GM18505 (cell line): ENCODE results near the gene MYH9.

ENCODE experiments used
- ATAC-seq: cut with Tn5 transposase; IDR thresholded peaks from one replicate; pipeline ENCODE4 v1.9.1; 2021; ENCODE audit not compliant: unreplicated experiment
- POLR2A ChIP-seq: IDR thresholded peaks from 4 replicates; pipeline ENCODE4 v1.6.1; 2011; ENCODE audit warnings: borderline replicate concordance; ENCODE audit not compliant: insufficient read depth, insufficient read length; ENCODE audit errors: extremely low read depth

Gene MYH9

DNA sequence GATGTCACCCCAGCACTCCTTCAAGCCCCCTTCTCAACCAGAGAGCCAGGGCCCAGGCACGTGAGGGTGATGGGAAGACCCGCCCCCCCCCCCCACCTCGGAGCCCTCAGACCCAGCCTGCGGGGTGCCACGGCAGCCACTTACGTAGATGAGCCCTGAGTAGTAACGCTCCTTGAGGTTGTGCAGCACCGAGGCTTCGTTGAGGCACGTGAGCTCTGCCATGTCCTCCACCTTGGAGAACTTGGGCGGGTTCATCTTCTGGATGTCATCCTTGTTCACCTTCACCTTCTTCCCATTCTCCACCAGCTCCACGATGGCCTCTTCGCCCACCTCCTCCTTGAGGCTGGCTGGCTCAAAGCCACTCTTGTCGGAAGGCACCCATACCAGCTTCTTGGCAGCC lies 39.0 kb downstream of the MYH9 start:
- TF ChIP-seq POLR2A, result no peak
- ATAC-seq, result no peak

DNA sequence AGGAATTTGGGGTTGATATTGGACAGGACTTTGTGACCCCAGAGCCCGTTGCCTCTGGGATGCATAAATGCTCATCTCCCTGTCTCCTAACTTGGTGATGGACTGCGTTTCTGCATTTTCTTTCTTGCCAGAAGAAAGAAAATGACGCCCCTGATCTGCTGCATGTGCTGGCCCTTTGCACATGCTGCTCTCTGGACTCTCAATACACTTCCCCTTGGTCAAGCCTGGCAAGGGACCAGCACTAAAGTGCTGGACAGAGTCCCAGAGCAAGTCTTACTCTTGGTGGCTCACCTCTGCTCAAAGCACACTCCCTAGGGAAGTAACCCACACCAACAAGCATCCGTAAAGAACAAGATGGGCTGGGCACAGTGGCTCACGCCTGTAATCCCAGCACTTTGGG lies 40.7 kb downstream of the MYH9 start:
- no peak for TF ChIP-seq POLR2A
- no peak for ATAC-seq

DNA sequence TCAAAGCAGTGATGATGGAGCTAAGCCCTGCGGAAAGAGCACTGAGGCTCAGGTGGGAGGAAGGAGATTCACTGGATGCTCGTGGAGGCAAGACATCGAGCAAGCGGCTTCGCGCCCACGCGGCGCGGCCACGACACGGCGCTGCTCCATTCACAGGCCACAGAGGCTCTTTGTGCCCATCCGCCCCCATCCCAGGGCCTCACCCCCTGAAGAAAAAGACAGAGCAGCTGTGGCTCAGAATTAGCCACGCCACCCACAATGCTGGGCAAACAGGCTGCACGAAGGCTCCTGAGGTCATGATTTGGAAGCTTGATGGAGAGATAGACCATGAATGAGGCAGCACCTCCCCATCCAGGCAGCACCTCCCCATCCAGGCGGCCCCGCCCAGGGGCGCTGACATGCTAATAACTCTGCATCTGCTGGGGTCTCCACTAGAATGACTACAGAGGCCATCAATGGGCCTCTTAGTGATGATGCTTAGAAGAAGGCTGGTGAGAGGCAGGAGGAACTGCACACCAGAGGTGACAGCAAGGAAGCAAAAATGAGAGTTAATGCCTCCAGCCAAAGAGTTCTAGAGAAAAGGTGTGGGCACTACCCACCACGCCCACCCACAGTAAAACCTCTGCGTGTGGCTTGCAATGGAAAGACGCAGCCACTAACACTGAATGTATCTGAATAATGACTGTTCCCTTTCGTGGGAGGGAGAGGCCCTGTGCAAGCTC lies 43.5 kb downstream of the MYH9 start:
- no peak for ATAC-seq
- no peak for TF ChIP-seq POLR2A

GRCh38 chr22:36343720-36344105 lies 44.1 kb downstream of the MYH9 start:
- ATAC-seq, result no peak
- TF ChIP-seq POLR2A, result no peak

GRCh38 chr22:36343070-36343719 lies 44.6 kb downstream of the MYH9 start:
- no peak for TF ChIP-seq POLR2A
- no peak for ATAC-seq

GRCh38 chr22:36341640-36342041 lies 46.1 kb downstream of the MYH9 start:
- no peak for TF ChIP-seq POLR2A
- no peak for ATAC-seq

DNA sequence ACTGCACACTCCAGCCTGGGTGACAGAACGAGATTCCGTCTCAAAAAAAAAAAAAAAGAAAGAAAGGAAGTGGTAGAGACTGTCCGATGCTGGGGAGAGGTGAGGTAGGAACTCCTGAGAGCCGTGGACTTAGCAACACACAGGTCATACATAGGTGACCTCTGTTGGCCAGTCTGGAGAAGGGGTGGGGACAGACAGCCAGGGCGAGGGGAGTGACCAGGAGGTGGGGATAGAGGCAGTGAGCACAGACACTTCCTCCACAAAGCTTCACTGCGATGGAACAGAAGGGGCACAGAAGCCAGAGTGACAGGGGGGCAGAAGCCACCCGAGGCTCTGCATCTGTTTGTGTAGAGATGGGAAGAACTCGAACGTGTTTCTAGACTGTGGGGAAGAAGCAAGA lies 47.1 kb downstream of the MYH9 start:
- ATAC-seq, result no peak
- no peak for TF ChIP-seq POLR2A

GRCh38 chr22:36339171-36340065 lies 48.3 kb downstream of the MYH9 start:
- TF ChIP-seq POLR2A, result no peak
- ATAC-seq, result no peak

- TF ChIP-seq POLR2A, result no peak
- ATAC-seq, result no peak
Measured at GRCh38 chr22:36337365-36338130, 50.2 kb downstream of the MYH9 start.

DNA sequence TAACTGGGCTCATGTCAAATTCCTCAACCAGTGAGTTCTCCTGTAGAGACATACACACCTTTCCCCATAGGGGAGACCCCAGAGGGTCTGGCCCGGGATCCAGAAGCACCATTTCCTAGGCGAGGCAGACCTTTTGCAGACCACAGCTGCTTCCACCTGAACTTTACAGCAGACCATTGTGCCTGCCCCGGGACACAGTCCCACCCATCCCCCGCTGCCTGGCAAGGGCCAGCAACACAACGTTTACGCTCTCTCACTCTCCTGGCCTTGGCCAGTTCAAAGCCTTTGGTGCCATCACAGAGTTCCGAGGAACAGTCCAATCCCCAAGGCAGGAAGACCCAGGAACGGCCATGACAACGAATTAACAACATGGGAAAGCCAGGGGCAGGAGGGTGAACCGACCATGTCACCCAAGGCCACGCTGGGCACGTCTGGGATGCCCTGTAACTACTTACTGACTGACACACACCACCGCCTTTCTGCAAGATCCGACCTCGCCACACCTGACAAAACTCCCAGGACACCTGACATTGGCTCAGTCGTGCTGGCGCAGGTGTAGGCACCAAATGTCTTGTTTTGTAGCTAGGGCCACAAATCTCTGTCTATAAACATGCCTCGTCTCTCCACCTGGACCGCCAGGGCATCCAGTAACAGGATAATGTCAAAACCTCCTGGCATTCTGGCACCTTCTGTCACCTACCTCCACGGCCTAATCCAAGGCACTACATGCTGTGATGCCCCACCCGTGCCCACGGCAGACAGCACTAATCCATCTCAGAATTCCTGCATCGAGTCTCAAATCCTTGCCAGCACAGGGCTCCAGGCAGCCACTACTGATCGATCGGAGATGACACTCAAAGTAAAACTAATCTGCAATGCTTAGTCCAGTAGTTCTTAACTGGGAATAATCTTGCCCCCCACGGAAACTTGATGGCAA lies 51.3 kb downstream of the MYH9 start:
- no peak for TF ChIP-seq POLR2A
- ATAC-seq, result no peak

GRCh38 chr22:36335621-36336020 lies 52.1 kb downstream of the MYH9 start:
- TF ChIP-seq POLR2A, result no peak
- ATAC-seq, result no peak
